ENCODE results near the gene DCX. TPM values are rescaled to one million over a fixed set of nuclear protein-coding genes. Genes with fewer than 3 reads are reported as not detected.

DCX gene
- total RNA-seq, 1 donor from 2014 or later, result 614 TPM

Other genes starting within 250 kb of the DCX start
- not detected for gene CAPN6, start 141.7 kb downstream of the DCX start, total RNA-seq (ENCODE audit: unreplicated experiment)
- gene SERTM2, start 99.5 kb upstream of the DCX start, total RNA-seq (ENCODE audit: unreplicated experiment), result not detected